WI38 (cell line): ENCODE measurements around the gene COL24A1.

Source experiments
- H3K4me3 ChIP-seq: 2 replicates; pipeline ENCODE4 v1.5.1; 2011; ENCODE audit warnings: low read depth, mild to moderate bottlenecking, control low read depth, low read length
- CTCF ChIP-seq: IDR thresholded peaks from 2 replicates; pipeline ENCODE4 v1.5.1; 2012; ENCODE audit warnings: low read depth, mild to moderate bottlenecking, control low read depth, low read length

Gene COL24A1

DNA sequence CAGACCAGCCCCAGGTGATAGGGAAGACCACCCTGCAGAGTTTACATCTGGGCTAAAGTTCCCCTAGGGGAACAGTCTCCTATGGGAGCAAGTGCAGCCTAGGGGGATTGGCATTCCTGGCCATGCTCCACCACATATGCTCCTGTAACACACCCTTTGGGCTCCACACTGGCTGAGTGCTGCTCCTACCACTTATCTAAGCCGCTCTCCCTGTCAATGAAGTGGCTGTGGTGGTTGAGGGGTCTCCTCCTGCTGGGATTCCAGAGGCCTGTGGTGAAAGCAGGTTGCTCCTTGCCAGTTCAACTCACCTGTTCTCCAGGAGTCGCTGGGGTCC is 51.1 kb downstream of the COL24A1 start:
- TF ChIP-seq CTCF = no peak

DNA sequence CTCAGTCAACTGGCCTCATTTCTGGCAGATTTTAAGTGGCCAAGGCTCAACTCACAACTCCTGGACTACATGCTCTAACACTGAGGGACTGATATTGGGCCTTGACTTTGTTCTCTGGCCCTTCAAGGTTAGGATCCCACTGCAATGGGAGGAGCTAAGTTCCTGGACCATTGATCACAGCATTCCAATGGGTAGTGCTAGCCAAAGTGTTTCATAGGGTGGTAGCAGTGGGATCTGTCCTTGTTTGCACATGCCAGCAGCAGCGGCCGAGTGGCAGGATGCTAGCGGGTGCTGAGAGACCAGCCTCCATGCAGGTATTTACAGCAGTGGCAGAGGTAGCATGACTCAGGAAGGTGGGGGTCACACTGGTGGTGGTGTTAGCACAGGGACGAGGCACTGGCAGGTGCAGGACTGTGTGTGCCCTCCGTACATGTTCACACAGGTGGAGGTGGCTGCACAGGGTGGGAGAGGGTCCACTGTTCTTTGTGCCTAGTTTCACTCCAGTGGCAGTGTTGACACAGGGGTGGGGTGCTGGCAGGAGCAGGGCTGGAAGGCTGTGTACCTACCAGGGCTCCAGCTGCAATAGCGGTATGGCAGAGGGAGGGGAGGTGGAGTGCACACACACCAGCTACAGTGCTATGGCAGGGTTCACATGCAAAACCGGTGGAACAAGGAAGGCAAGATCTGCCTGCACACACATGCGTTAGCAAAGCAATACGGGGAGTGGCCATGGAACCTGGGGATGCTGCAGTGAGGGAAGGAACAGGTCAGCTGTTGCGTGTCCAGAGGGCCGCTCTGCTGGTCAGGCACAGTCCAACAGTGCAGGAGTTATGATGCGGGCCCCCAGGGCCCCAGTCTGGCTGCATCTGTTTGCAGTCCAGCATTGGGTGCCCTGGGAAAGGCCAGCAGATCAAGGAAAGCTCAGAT is 51.7 kb downstream of the COL24A1 start:
- no peak for TF ChIP-seq CTCF

More for the DNA sequence above, 51.1 kb downstream of the COL24A1 start:
- H3K4me3 ChIP-seq = no peak overlapping the region

GRCh38 chr1:86101616-86102015 is 55.0 kb downstream of the COL24A1 start:
- no peak overlapping the region for H3K4me3 ChIP-seq
- TF ChIP-seq CTCF = no peak

More for the DNA sequence above, 51.7 kb downstream of the COL24A1 start:
- H3K4me3 ChIP-seq = no peak overlapping the region

- no peak overlapping the region for H3K4me3 ChIP-seq
- no peak for TF ChIP-seq CTCF
Measured at GRCh38 chr1:86100401-86100800, 56.2 kb downstream of the COL24A1 start.

DNA sequence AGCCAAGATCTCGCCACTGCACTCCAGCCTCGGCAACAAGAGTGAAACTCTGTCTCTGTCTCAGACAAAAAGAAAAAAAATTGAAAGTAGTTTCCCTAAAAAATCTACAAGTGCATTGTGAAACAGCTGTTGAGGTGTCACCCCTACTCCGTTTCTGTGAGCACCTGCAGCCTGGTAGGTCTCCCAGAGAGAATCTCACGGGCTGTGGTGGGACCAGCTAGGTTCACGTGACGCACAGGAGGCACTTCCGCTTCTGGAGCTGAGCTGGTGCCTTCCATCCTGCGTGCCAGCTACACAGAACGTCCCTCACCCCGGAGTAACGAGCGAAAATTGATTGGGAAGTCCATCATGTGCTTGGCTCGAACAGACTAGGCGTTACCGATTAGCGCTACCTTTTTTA is 66.8 kb downstream of the COL24A1 start:
- TF ChIP-seq CTCF = no peak
- no peak overlapping the region for H3K4me3 ChIP-seq

DNA sequence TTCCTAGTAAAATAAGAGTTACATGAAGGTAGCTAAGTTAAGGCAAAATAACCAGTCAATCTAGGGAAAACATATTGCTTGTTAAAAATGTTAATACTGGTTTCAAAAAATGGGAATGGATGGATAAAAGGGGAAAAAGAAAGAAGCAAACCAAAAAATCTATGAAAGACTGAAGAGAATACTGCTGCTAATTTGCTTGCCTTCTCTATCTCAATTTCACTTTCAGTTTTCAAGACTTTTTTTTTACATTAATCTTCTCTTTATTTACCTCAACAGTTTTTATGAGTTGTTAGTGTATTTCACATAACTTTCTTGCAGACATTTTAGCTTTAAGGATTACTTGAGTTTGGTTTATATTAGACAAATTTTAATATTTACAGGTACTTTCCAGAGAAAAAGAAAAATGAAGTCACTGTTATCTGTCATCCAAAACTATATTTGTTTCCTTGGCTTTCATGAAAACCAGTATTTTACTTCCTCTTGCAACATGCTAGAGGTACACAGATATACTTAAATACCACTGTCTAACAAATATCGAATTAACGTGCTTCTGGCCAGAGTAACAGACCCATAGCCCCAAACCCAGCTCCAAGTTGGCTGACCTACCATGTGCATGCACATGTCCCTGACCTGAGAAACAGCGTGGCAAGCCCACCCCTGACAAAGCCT is 70.7 kb downstream of the COL24A1 start:
- TF ChIP-seq CTCF = no peak
- H3K4me3 ChIP-seq = no peak overlapping the region

GRCh38 chr1:86084998-86085397 is 71.6 kb downstream of the COL24A1 start:
- TF ChIP-seq CTCF = no peak
- H3K4me3 ChIP-seq = no peak overlapping the region
